Esophagus (tissue), 2 donors: ENCODE data around the gene PRPF6. TPM values are rescaled to one million over a fixed set of nuclear protein-coding genes. Genes with fewer than 3 reads are reported as not detected.
"Not testable (repeated sequence)": the region's sequence is repeated elsewhere in the genome, so short reads cannot be mapped to it uniquely, and the experiment has no call there.

Experiments used
- H3K27ac ChIP-seq, 2 donors: one replicate each; pipeline ENCODE4 v1.5.1; 2013; ENCODE audit warnings: low read depth in 2 of 2, mild to moderate bottlenecking in 2 of 2, inconsistent platforms in 1 of 2, low read length in 1 of 2, moderate library complexity in 1 of 2
- H3K27me3 ChIP-seq, 2 donors: one replicate each; pipeline ENCODE4 v1.6.1; 2013; ENCODE audit warnings: low read length in 2 of 2, control low read depth in 1 of 2, mild to moderate bottlenecking in 1 of 2; ENCODE audit not compliant: insufficient read depth in 2 of 2, control insufficient read depth in 1 of 2
- H3K36me3 ChIP-seq, 2 donors: one replicate each; pipeline ENCODE4 v1.6.1; 2013; ENCODE audit warnings: low read length in 1 of 2; ENCODE audit not compliant: control insufficient read depth in 2 of 2, insufficient read depth in 2 of 2
- H3K4me1 ChIP-seq, 2 donors: one replicate each; pipeline ENCODE4 v1.6.1; 2013; ENCODE audit warnings: low read length in 1 of 2; ENCODE audit not compliant: control insufficient read depth in 2 of 2, insufficient read depth in 2 of 2
- H3K4me3 ChIP-seq, 2 donors: one replicate each; pipeline ENCODE4 v1.5.1; 2013; ENCODE audit warnings: low read length in 2 of 2, mild to moderate bottlenecking in 2 of 2, low read depth in 1 of 2, moderate library complexity in 1 of 2
- H3K9me3 ChIP-seq, 2 donors: one replicate each; pipeline ENCODE4 v1.6.1; 2013; ENCODE audit warnings: mild to moderate bottlenecking in 2 of 2, low read depth in 1 of 2, low read length in 1 of 2, moderate library complexity in 1 of 2; ENCODE audit not compliant: control insufficient read depth in 2 of 2, insufficient read depth in 1 of 2
- WGBS, 2 donors: extraction: QIAGEN DNeasy Blood & Tissue Kit; methylation state at CpG; one replicate each; pipeline ENCODE4 v1.1.7; 2013; 5-methylcytosine and 5-hydroxymethylcytosine counted together
- polyA plus RNA-seq, 2 donors: library from polyadenylated mRNA; stranded (reverse); fragments of 200-250 nt; gene quantifications; one replicate each; pipeline ENCODE4 v1.2.3, GENCODE V29; 2013
- donor health status: healthy with polysubstance abuse.
- donor health status: Bipolar disorder and iron deficiency.

PRPF6 gene
- polyA plus RNA-seq, 2 donors: 24.6 to 39.0 TPM

- 74 to 83% methylated on average over 8 of the region's 8 CpGs for WGBS, 2 donors
- no peak overlapping the region for H3K27ac ChIP-seq
Observed at GRCh38 chr20:64010711-64011237, 29.8 kb downstream of the PRPF6 start.

GRCh38 chr20:64011366-64011779, 30.4 kb downstream of the PRPF6 start:
- Histone ChIP-seq H3K36me3 (peaks cover 12 to 22% of the 10 kb centered on the region in 2 donors), H3K27ac (no peak overlapping the region), H3K27me3 (no peaks in the 10 kb centered on the region), H3K4me3 (no peak overlapping the region), H3K4me1 (peaks cover 2 to 4% of the 10 kb centered on the region in 2 donors), H3K9me3 (no peaks in the 10 kb centered on the region)
- 93 to 97% methylated on average over 16 of the region's 16 CpGs for WGBS, 2 donors

More at GRCh38 chr20:64010711-64011237, 29.8 kb downstream of the PRPF6 start:
- no peaks in the 10 kb centered on the region for H3K9me3 ChIP-seq
- no peaks in the 10 kb centered on the region for H3K27me3 ChIP-seq
- peaks cover 2 to 4% of the 10 kb centered on the region in 2 donors for H3K4me1 ChIP-seq
- no peak overlapping the region for H3K4me3 ChIP-seq
- peaks cover 12 to 21% of the 10 kb centered on the region in 2 donors for H3K36me3 ChIP-seq

- peaks cover 12 to 24% of the 10 kb centered on the region in 2 donors for H3K36me3 ChIP-seq
- H3K4me1 ChIP-seq, H3K9me3 ChIP-seq, H3K27me3 ChIP-seq, H3K27ac ChIP-seq, H3K4me3 ChIP-seq: not testable (repeated sequence)
- 86 to 90% methylated on average over 11 to 12 of the region's 20 CpGs for WGBS, 2 donors
Observed at GRCh38 chr20:64012385-64013154, 31.6 kb downstream of the PRPF6 start.

GRCh38 chr20:64015635-64016034, 34.7 kb downstream of the PRPF6 start:
- H3K9me3 ChIP-seq: peaks cover 0 to 2% of the 10 kb centered on the region in 2 donors
- H3K36me3 ChIP-seq: peaks cover 10 to 37% of the 10 kb centered on the region in 2 donors
- WGBS, 2 donors: 54 to 70% methylated on average over 2 of the region's 2 CpGs
- H3K27me3 ChIP-seq: no peaks in the 10 kb centered on the region
- H3K4me1 ChIP-seq: peaks cover 2 to 4% of the 10 kb centered on the region in 2 donors
- H3K4me3 ChIP-seq: no peak overlapping the region
- no peak overlapping the region for H3K27ac ChIP-seq

- Histone ChIP-seq H3K27ac (no peak overlapping the region), H3K4me3 (no peak overlapping the region), H3K9me3 (peaks cover 0 to 2% of the 10 kb centered on the region in 2 donors), H3K27me3 (no peaks in the 10 kb centered on the region), H3K4me1 (no peaks in the 10 kb centered on the region), H3K36me3 (peaks cover 9 to 63% of the 10 kb centered on the region in 2 donors)
- WGBS, 2 donors: 94 to 96% methylated on average over 36 of the region's 36 CpGs
Observed at GRCh38 chr20:64021124-64021975, 40.4 kb downstream of the PRPF6 start.

- no peak overlapping the region for H3K4me3 ChIP-seq
- no peaks in the 10 kb centered on the region for H3K4me1 ChIP-seq
- no peaks in the 10 kb centered on the region for H3K27me3 ChIP-seq
- H3K36me3 ChIP-seq: peaks cover 18 to 70% of the 10 kb centered on the region in 2 donors
- WGBS, 2 donors: 95 to 96% methylated on average over 17 of the region's 17 CpGs
- H3K9me3 ChIP-seq: peaks cover 0 to 2% of the 10 kb centered on the region in 2 donors
- no peak overlapping the region for H3K27ac ChIP-seq
Observed at GRCh38 chr20:64022671-64023360, 41.9 kb downstream of the PRPF6 start.

- peaks cover 18 to 75% of the 10 kb centered on the region in 2 donors for H3K36me3 ChIP-seq
Observed at GRCh38 chr20:64023361-64024140, 42.6 kb downstream of the PRPF6 start.

GRCh38 chr20:64024141-64024990, 43.4 kb downstream of the PRPF6 start:
- WGBS, 2 donors: 87 to 95% methylated on average over 17 of the region's 17 CpGs
- Histone ChIP-seq H3K4me3 (no peak overlapping the region), H3K27ac (no peak overlapping the region), H3K4me1 (no peaks in the 10 kb centered on the region), H3K36me3 (peaks cover 16 to 74% of the 10 kb centered on the region in 2 donors), H3K9me3 (no peaks in the 10 kb centered on the region), H3K27me3 (no peaks in the 10 kb centered on the region)

More at GRCh38 chr20:64023361-64024140, 42.6 kb downstream of the PRPF6 start:
- no peaks in the 10 kb centered on the region for H3K4me1 ChIP-seq
- 79 to 92% methylated on average over 15 of the region's 15 CpGs for WGBS, 2 donors
- H3K4me3 ChIP-seq: no peak overlapping the region
- peaks cover 0 to 2% of the 10 kb centered on the region in 2 donors for H3K9me3 ChIP-seq
- no peaks in the 10 kb centered on the region for H3K27me3 ChIP-seq
- H3K27ac ChIP-seq: no peak overlapping the region
